SHP77 (cell line): ENCODE data around the gene HS3ST3B1.

ENCODE experiments used
- DNase-seq, 2 experiments: peaks; one replicate each; lab custom pipeline; 2025; lab: John Stamatoyannopoulos, UW

Gene HS3ST3B1

GRCh38 chr17:14300575-14301278, at the start of gene HS3ST3B1:
HS3ST3B1 (plus strand) TSS chr17:14301081; CDS start chr17:14301519, 438 bp downstream.
- DNase-seq = peak; percentile 100

- DNase-seq = no peak
Measured at GRCh38 chr17:14261406-14261805, 39.5 kb upstream of the HS3ST3B1 start.

GRCh38 chr17:14268264-14268663, 32.6 kb upstream of the HS3ST3B1 start:
- DNase-seq = no peak

GRCh38 chr17:14269473-14269872, 31.4 kb upstream of the HS3ST3B1 start:
- no peak for DNase-seq

- DNase-seq = no peak
Measured at GRCh38 chr17:14270508-14270907, 30.4 kb upstream of the HS3ST3B1 start.

- DNase-seq = no peak
Measured at GRCh38 chr17:14276535-14277250, 24.2 kb upstream of the HS3ST3B1 start.

- no peak for DNase-seq
Measured at GRCh38 chr17:14281530-14281929, 19.4 kb upstream of the HS3ST3B1 start.

- DNase-seq = no peak
Measured at GRCh38 chr17:14282726-14283125, 18.2 kb upstream of the HS3ST3B1 start.

- peak; percentile 55 to 67 for DNase-seq
Measured at GRCh38 chr17:14289162-14289561, 11.7 kb upstream of the HS3ST3B1 start.

- DNase-seq = no peak
Measured at GRCh38 chr17:14294876-14295275, 6.0 kb upstream of the HS3ST3B1 start.

GRCh38 chr17:14295676-14296075, 5.2 kb upstream of the HS3ST3B1 start:
- no peak for DNase-seq

- no peak for DNase-seq
Measured at GRCh38 chr17:14296166-14296910, 4.5 kb upstream of the HS3ST3B1 start.

- DNase-seq = no peak
Measured at GRCh38 chr17:14297161-14297851, 3.6 kb upstream of the HS3ST3B1 start.

- DNase-seq = no peak
Measured at GRCh38 chr17:14298221-14298946, 2.5 kb upstream of the HS3ST3B1 start.

GRCh38 chr17:14298947-14299279, 2.0 kb upstream of the HS3ST3B1 start:
- DNase-seq = no peak

GRCh38 chr17:14299280-14300141, 1.4 kb upstream of the HS3ST3B1 start:
- DNase-seq = no peak

- DNase-seq = peak in 1 of 2 experiments; percentile 87
Measured at GRCh38 chr17:14301279-14302090, 604 bp downstream of the HS3ST3B1 start.

- DNase-seq = peak in 1 of 2 experiments; percentile 47
Measured at GRCh38 chr17:14302091-14302430, 1.2 kb downstream of the HS3ST3B1 start.

- peak; percentile 72 to 87 for DNase-seq
Measured at GRCh38 chr17:14302431-14303099, 1.7 kb downstream of the HS3ST3B1 start.
